Adrenal gland (tissue), 5 donors: ENCODE results near the gene ZYG11B.

Source experiments
- POLR2A ChIP-seq, 2 donors: fragments of 450-650 bp; IDR thresholded peaks; one replicate each; pipeline ENCODE4 v1.6.1; 2017; ENCODE audit warnings: antibody characterized with exemption in 2 of 2, mild to moderate bottlenecking in 2 of 2, moderate library complexity in 1 of 2
- TF ChIP-seq, protein P1 (sequence below), 6 experiments: fragments of 450-650 bp in 4 of 6; fragments of 200-600 bp in 2 of 6; sonication (generic) in 1 of 6; IDR thresholded peaks; 1 replicate in 5 of 6; 2 replicates in 1 of 6; pipeline versions ENCODE4 v1.5.1 to v1.8.0; 2016 to 2021; ENCODE audit warnings: antibody characterized with exemption in 6 of 6, mild to moderate bottlenecking in 2 of 6, moderate library complexity in 1 of 6
- donor health status: DM: no; HTN: no; CAD: no.

DNA sequence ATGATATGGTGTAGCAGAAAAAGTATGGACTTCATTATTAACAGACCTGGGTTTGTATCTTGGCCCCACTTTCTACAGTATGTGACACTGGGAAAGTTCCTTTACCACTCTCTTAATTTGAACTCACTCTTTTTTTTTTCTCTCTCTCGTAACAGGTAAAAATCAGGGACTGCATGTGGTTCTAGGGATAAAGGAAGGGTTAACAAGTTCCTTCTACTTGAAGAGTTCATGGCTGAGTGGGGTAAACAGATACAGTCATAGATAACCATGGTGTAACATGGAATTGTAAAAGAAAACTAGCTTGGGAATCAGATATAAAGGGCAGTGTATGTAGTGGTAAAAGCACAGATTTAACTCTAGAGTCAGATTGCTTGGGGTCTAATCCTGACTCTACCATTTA is 21.2 kb downstream of the ZYG11B start:
- TF ChIP-seq, protein P1, sequence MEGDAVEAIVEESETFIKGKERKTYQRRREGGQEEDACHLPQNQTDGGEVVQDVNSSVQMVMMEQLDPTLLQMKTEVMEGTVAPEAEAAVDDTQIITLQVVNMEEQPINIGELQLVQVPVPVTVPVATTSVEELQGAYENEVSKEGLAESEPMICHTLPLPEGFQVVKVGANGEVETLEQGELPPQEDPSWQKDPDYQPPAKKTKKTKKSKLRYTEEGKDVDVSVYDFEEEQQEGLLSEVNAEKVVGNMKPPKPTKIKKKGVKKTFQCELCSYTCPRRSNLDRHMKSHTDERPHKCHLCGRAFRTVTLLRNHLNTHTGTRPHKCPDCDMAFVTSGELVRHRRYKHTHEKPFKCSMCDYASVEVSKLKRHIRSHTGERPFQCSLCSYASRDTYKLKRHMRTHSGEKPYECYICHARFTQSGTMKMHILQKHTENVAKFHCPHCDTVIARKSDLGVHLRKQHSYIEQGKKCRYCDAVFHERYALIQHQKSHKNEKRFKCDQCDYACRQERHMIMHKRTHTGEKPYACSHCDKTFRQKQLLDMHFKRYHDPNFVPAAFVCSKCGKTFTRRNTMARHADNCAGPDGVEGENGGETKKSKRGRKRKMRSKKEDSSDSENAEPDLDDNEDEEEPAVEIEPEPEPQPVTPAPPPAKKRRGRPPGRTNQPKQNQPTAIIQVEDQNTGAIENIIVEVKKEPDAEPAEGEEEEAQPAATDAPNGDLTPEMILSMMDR (IDR thresholded peaks at IDR 0.05) = no peak
- no peak for TF ChIP-seq POLR2A (IDR thresholded peaks at IDR 0.05)
